H1 (cell line): ENCODE measurements around the gene ZXDC. TPM values are rescaled to one million over a fixed set of nuclear protein-coding genes. Genes with fewer than 3 reads are reported as not detected.

ENCODE experiments used
- BCL11A ChIP-seq, 2 experiments: IDR thresholded peaks; one replicate each; pipeline ENCODE4 v1.6.1; 2011; ENCODE audit warnings: low read depth in 2 of 2, low read length in 2 of 2, mild to moderate bottlenecking in 2 of 2
- polyA plus RNA-seq, 7 experiments: library from polyadenylated mRNA; depleted of rRNA in 3 of 7; stranded (reverse) in 5 of 7; unstranded in 2 of 7; fragments of >200 nt in 5 of 7; fragments of 200-250 nt in 2 of 7; gene quantifications; 1 replicate in 5 of 7; 2 replicates in 1 of 7; 4 replicates in 1 of 7; pipeline versions ENCODE4 v1.2.1 to v1.2.3, GENCODE V29; 2011 to 2013; ENCODE audit warnings: missing spikeins in 2 of 7, mixed read lengths in 2 of 7
- total RNA-seq: library from RNA; stranded (reverse); fragmentation: NEBNext Ultra II Directional; extraction: Animal tissue kit (Norgen Biotek cat#: 25700); gene quantifications from 2 replicates; pipeline ENCODE4 v1.2.1, GENCODE V29; 2021

Gene ZXDC
- total and polyA plus RNA-seq, 2 of the 8 experiments (the other 6 are each of a cell fraction or from before 2014, with no cell fraction given): 12.7 to 24.3 TPM

- no peak for TF ChIP-seq BCL11A (IDR thresholded peaks at IDR 0.05; ENCODE audit: low read depth in 2 of 2, low read length in 2 of 2)
- TF ChIP-seq, all 59 proteins: peak for 0
These were observed 4.5 kb upstream of the ZXDC start (continued) for GRCh38 chr3:126480206-126480605.
